GM19467 (cell line): ENCODE data around the gene SEMA3A.
"Not testable (repeated sequence)": the region's sequence is repeated elsewhere in the genome, so short reads cannot be mapped to it uniquely, and the experiment has no call there.

Source experiments
- ATAC-seq: cut with Tn5 transposase; IDR thresholded peaks from one replicate; pipeline ENCODE4 v1.9.1; 2021; ENCODE audit warnings: mild to moderate bottlenecking, moderate library complexity; ENCODE audit not compliant: unreplicated experiment

The SEMA3A gene

DNA sequence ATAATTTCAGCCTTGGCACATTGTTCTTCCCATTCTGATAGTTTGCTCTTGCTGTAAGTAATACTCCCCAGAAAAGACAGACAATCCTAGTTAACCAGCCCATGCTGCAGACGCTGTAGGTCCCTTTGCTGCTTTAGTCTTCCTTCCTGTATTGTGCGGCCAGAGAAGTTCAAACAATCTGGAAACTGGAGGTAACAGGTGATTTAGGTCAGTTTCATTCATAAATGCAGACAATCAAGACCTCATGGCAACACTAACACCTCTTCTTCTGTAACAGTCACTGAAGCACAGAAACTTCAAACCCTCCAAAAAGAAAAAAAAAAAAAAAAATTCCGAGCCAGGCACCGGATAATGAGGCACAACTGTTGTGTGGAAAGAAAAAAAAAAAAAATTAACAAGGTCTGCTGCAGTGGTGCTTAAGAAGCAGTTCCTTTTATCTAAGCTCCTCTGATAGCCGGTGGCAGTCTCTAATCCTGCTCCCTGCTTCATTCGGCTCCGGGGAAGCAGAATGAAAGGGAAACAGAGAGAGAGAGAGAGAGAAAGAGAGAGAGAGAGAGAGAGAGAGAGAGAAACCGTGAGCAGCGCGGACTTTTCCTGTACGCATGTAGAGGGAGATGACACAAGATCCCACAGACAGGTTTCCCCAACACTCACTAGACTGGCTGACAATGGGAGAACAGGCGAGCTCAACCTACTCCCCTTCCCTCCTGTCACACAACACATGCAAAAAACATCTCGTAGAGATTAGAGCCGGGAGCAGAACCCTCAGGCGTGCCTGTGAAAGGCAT is at the start of gene SEMA3A:
Gene SEMA3A (minus strand): TSS at position 306 of the 788 bp plus-strand sequence. CDS start 203 bp downstream, at position 103.
- ATAC-seq, result no peak

DNA sequence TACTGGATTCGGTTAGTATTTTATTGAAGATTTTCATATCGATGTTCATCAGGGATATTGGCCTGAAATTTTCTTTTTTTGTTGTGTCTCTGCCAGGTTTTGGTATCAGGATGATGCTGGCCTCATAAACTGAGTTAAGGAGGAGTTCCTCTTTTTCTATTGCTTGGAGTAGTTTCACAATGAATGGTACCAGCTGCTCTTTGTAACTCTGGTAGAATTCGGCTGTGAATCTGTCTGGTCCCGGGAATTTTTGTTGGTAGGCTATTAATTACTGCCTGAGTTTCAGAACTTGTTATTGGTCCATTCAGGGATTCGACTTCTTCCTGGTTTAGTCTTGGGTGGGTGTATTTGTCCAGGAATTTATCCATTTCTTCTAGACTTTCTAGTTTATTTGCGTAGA is 48.4 kb upstream of the SEMA3A start:
- ATAC-seq, result not testable (repeated sequence)

DNA sequence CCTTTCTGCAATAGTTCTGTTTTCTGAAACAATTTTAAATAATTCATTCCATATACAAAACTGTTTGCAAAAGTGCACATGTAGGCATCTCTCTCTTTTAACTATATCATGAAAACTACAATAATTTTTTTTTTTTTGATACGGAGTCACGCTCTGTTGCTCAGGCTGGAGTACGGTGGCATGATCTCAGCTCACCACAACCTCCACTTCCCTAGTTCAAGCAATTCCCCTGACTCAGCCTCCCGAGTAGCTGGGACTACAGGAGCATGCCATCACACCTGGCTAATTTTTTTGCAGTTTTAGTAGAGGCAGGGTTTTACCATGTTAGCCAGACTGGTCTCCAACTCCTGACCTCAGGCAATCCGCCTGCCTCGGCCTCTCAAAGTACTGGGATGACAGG is 44.0 kb upstream of the SEMA3A start:
- no peak for ATAC-seq

DNA sequence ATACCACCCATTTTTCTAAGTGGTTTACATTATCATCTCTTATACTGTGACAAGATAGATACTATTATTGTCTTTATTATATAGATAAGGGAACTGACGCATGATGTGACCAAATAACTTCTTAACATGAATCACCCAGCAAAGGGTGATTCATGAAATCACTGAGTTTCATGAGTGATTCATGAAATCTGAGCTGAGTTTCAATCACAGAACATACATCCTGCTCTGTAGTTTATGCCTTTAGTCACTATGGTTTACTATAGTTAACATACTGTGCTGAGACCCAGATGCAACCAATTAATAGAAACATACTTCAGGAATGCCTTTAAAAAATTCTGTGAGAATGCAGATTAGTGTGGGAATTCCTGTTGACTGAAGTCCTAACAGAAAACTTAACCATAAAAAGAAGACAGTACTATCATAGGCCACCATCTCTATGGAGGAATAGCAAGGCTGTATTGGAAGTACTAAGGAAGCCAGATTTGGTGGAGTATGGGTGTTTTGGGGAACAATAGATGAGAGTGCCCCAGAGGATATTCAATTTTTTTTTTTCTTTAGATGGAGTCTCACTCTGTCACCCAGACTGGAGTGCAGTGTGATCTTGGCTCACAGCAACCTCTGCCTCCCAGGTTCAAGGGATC is 43.1 kb upstream of the SEMA3A start:
- no peak for ATAC-seq

DNA sequence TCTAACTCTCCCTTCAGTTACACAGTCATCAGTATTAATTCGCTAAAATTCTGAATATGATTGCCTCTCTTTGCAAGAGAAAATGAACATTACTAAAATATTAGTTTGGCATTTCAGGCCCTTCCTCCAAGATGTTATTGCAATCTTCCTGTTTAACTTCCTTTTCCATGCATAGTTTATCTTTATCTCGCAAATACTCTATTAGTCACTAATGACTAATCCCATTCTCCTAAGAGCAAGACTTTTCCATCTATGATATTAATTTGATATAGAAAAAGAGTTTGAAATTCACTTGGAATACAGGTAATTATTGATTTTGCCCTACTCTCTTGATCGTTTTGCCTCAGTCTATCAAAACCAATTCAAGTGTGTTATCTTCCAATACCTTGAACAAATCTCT is 41.8 kb upstream of the SEMA3A start:
- no peak for ATAC-seq

DNA sequence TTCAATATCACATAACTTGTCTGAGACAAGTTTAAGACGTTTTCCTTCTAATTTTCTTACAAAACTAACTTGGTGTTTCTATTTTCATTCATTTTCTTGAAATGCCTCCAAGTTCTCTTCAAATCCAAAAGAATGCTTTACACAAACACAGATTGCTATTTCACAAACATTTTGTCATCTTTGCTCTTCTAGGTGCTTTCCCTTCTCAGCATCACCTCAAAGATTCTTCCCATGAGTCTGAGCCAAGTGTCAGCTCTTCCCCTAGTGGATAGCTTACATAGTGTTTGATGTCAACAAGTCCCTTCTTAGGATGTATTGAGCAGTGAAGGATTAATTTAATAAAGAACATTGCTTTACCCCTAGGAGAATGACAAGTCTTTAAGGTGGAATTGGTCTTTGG is 38.1 kb upstream of the SEMA3A start:
- no peak for ATAC-seq

DNA sequence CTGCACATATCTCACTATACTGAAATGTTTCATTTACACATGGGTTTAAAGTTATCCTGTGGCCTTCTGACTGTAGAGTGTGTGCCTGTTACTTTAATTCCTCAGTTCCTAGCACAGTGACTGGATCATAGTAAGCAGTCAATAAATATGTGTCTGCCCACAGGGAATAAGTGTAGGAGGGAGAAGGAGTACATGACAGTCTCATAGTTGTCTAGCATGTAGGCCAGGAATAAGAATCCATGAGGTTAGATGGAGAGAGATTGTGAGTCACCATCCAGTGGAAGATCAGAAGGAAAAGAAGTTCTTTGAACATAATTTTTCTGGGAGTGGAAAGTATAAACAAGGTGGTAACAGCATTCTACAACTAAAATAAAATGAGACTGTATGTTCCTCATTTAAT is 36.6 kb upstream of the SEMA3A start:
- ATAC-seq, result no peak

DNA sequence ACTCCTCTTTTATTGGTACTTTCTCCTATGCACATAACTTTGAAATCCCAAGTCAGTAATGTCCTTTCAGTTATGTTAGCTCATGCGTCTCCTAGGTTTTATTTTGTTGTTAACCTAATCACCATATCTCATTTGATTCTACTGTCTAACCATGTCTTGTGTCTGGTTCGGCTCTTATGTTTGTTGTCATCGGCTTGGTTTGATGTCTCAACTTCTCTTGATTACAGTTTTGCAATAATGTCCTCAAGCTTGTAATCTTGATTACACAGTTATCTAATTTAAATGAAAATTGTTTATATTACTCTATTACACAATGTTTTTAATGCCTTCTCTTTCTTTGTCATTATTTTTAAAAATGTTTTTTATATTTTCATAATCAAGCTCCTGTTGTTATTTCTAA is 35.9 kb upstream of the SEMA3A start:
- ATAC-seq, result no peak

DNA sequence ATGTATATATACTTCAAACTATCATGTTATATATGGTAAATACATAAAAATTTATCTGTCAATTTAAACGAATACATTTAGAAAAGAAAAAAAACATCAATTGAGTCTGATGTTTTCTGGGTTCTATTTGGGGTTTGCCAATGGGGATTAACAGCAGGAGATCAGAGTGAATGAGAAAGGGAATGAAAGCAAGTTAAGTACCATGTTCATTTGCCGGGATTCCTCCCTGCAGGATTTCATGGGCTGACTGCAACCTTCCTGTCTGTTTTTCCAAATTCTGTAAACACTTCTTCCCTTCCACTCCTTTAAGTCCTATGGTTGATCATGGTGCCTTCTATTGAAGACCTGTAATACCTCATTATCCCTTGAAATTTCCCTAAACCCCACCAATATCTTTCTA is 33.9 kb upstream of the SEMA3A start:
- ATAC-seq, result no peak

DNA sequence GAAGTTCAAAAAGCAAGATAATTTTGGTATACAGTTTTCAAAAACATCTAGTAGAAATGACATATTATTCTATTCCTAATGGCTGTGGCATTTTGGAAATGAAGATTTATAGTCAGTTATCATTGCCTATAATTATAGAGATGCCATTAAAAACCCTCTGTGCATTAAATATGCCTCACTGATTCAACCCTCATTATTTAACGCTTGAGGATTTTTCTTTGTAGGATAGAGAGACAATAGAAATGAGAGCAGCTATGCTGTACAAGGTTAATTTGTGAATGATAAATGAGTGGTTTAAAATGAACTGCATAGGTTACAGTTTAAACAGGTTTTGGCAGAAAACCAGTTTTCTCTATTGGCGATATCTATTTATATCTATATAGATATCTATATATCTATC is 32.2 kb upstream of the SEMA3A start:
- no peak for ATAC-seq

DNA sequence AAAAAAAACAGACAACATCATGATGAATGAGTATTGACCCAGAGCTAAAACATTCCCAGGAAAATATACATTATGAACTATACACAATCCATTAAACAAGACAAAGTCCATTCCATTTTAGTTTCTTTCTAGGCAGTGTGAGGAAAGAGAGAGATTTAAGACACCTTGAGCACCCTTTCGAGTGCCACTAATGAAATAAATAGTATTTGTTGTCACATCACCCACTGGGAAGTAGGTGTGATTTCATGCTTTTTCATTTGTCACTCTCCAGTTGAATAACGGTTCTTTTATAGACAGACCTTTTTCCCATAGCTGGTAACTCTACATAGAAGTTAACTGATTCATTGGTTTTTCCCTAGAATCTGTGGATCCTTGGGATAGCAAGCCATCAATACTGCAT is 29.9 kb upstream of the SEMA3A start:
- ATAC-seq, result no peak

DNA sequence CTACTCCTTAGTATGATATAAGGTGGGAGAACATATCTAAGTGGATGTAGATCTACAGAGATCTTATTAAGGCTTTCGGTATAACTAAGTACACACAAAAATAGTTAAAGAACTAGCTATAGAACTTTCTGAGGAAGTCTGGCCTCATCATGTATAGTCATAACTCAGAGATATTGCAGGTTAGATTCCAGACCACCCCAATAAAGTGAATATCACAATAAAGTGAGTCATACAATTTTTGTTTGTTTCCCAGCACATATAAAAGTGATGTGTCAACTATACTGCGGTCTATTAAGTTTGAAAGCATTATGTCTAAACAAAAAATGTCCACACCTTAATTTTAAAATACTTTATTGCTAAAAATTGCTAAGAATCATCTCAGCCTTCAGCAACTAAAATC is 24.7 kb upstream of the SEMA3A start:
- no peak for ATAC-seq

DNA sequence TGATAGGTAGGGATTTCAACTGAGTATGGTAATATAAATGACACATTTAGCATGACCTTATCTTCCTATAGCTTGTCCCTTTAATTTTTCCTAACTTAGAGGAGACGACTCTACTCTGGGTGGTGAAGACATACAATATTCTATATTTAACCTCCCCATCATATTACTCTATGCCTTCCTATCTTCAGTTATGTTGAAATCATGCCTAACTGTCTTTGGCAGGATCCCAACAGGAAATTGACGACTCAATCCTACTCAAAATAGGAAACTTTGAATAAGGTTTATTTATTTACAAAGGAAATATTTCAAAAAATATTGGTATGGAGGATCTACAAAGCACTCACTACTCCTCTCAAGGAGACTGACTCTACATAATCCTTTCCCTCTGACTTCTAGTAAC is 24.1 kb upstream of the SEMA3A start:
- no peak for ATAC-seq

DNA sequence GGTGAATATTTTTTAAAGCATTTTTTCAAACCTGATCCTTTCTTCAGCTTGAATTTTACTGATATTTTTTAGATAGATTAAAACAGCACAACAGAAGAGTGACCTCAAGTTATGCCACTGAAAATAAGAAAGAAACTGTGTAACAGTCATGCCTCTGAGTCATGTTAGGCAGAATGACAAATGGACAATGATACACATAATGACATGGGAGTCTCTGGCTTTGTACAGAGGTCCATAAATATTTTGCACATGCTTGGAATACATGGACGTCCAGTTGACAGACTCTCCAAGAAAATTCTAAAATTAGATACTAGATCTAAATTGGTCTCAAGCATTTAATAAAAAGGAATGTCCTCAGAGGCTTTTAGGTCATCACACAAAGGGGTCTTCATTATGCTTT is 21.9 kb upstream of the SEMA3A start:
- ATAC-seq, result no peak

DNA sequence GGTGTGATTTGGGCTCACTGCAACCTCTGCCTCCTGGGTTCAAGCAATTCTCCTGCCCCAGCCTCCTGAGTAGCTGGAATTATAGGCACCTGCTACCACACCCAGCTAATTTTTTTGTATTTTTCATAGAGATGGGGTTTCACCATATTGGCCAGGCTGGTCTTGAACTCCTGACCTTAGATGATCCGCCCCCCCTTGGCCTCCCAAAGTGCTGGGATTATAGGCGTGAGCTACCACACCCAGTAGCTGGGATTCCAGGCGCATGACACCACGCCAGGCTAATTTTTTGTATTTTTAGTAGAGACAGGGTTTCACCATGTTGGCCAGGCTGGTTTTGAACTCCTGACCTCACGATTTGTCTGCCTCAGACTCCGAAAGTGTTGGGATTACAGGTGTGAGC is 20.2 kb upstream of the SEMA3A start:
- ATAC-seq, result not testable (repeated sequence)

DNA sequence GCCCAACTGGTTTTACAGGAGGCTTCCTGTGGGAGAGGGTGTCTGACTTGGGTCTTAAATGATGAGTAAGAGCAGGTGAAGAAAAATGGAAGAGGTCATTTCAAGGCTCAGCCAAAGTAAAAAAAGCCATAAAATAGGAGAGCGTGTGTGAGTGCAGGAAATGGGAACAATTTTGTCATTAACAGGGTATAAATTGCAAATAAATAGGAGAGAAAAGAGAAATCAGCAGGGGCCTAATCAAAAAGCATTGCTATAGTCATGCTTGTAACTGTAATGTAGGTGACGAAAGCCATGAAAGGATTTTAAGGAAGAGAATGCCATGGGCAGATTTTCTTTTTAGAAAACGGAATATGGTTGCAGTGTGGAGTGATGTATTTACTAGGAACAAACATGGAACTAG is 15.7 kb upstream of the SEMA3A start:
- no peak for ATAC-seq

DNA sequence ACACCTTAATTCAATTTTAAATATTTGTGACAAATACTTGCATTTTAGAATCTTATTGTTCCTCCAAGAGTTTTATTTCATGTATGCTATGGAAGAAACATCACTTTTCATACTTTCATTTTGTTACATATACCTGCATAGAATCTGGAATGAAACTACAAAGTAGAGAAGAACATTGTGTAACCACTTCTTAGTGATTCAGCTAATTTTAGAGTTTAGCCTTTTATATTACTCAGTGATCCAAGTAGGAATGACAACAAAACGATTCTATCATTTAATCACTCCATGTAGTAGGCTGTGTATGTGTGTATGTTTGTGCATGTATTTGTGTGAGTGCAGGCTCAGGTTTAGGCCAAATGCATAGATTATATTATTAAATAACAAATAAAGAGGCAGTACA is 14.4 kb upstream of the SEMA3A start:
- ATAC-seq, result no peak

DNA sequence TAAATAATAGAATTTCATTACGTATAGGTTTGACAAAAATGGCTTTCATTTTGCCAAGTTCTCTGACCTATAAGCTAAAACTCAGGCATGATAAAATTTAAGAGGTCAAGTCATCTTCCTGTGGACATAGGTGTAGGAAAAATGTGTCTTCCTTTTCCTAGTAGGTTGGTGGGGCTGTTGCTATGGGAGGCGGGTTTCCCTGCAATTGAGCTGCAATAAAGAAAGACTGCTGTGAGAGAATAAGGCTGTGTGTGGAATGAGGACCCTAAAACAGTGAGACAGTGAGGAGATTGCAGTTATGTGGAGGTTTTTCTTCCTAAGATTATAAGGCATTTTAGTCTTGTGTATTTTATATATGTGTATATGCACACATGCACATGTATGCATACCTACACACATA is 13.0 kb upstream of the SEMA3A start:
- no peak for ATAC-seq

DNA sequence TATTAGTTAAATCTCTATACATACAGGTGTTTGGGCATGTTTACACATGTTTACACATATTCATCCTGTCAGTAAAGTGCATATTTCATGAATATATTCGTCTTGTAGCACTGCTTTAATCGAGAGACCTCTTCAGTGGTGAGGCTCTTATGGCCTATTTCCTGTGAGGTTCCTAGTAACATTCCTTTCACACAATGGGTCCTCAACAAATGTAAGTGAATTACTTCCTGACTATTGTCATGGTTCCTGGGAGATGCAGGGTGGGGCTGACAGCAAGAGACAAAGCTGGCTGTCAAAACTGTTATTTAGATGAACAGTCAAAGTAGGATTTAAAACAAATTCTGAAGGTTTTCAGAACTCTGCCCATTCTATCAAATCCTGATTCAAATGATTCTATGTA is 12.4 kb upstream of the SEMA3A start:
- no peak for ATAC-seq

DNA sequence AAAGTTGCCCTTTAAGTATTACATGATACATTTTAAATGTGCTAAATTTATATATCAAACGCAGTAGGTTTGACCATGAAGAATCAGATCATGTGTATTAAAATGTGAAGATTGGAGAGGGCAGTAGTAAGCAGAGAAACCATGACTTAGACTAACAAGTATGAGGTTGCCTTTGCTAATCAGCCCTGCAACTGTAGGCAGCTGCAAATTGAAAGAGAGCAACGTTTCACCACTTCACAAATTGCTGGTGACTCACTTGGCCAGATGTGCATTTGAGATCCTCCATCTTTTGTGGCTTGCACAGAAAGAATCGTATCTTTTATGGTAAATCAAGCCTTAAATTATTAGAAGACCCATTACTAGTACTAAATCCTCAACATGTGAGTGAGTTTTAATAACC is 10.1 kb upstream of the SEMA3A start:
- no peak for ATAC-seq

DNA sequence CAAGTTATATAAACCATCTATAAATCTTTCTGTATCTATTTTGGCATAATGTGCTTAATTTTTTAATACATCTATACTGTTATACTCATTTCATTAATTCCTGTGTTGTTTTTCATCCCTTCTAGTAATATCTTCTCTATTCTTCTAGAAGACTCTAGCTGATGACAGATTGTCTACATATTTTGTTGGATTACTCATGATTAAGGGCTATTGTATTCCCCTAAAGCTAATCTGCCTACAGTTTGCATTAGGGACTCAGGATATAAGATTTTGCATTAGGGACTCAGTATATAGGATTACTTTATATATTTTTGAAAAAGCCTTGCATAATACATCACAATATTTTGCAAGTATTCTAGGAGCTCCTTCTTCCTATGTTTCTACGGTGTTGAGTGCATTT is 8.3 kb upstream of the SEMA3A start:
- no peak for ATAC-seq

DNA sequence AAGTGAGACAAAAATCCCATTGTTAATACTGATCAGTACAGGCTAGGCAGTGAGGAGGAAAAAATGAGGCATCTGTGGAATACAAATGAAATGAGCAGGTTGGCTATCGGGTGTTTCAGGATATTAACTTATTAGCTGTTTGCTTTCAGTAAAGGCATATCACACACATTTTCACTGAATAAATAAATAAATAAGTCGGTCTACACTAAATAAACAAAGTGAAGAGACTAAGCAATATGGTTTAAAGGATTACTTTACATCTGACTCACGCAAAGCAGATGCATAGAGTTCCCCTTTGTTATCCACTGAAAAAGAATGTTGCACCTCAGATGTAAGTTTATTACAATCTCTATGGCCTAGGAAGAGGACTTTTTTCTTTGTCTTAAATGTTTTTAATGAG is 6.3 kb upstream of the SEMA3A start:
- ATAC-seq, result no peak

DNA sequence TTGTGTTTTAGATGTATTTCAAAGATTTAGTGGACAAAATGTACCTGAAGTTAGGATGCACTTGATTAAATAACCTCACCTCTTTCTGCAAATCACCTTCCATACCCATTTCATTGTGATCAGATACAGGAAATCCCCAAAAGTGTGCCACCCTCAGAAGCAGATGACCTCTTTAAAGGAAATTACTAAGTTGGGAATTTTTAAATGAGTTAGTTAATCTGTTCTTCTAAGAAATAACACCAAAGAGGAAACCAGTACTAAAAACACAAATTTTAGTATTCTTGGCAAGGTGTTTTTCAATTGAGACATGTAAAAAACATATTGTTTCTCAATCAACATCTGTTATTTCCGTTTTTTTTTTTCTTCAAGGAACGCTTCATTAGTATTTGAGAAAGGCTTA is 4.6 kb upstream of the SEMA3A start:
- no peak for ATAC-seq
